Hypothalamus (tissue), 51 donors: ENCODE results near the gene HYAL1.
"Not testable (repeated sequence)": the region's sequence is repeated elsewhere in the genome, so short reads cannot be mapped to it uniquely, and the experiment has no call there.

Experiments used
- DNase-seq, 51 donors: peaks; one replicate each; lab custom pipeline; 2025; lab: John Stamatoyannopoulos, UW

The HYAL1 gene

GRCh38 chr3:50275996-50276761 lies 27.2 kb downstream of the HYAL1 start:
- DNase-seq = no peak

- DNase-seq = no peak
These were observed 28.0 kb downstream of the HYAL1 start for GRCh38 chr3:50275141-50275995.

DNA sequence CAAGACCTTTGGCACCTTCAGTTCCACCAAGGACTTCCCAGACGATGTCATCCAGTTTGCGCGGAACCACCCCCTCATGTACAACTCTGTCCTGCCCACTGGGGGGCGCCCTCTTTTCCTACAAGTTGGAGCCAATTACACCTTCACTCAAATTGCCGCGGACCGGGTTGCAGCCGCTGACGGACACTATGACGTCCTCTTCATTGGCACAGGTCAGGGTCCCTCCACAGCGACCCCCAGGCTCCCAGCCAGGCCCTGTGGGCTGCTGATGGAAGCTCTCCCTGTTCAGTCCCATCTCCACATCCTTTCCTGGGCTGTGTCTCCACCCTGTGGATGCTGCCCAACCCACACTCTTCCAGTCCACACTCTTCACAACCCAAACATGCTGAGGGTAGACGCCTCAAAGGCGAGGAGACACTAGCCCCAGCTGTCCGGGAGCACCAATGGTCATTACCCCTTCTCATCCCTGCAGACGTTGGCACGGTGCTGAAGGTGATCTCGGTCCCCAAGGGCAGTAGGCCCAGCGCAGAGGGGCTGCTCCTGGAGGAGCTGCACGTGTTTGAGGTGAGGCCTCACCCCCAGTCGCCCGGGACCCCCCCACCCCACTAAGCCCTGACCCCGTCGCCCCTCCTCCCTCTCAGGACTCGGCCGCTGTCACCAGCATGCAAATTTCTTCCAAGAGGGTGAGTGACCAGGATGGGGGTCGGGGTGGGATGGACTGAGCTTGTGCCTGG lies 28.8 kb downstream of the HYAL1 start:
- DNase-seq = peak in 23 of 51 donors; percentile 16 to 61 (median 39)

GRCh38 chr3:50273689-50274065 lies 29.7 kb downstream of the HYAL1 start:
- DNase-seq = no peak

- DNase-seq = peak; percentile 44 to 94 (median 80)
These were observed 30.3 kb downstream of the HYAL1 start for GRCh38 chr3:50272911-50273688.

- not testable (repeated sequence) for DNase-seq
These were observed 30.9 kb downstream of the HYAL1 start for GRCh38 chr3:50272538-50272910.

GRCh38 chr3:50271314-50271936 lies 31.9 kb downstream of the HYAL1 start:
- DNase-seq = no peak

GRCh38 chr3:50270422-50271224 lies 32.8 kb downstream of the HYAL1 start:
- DNase-seq = peak in 9 of 51 donors; percentile 9 to 34 (median 28)

- peak in 2 of 51 donors; percentile 26 to 33 for DNase-seq
These were observed 33.4 kb downstream of the HYAL1 start for GRCh38 chr3:50269977-50270413.

DNA sequence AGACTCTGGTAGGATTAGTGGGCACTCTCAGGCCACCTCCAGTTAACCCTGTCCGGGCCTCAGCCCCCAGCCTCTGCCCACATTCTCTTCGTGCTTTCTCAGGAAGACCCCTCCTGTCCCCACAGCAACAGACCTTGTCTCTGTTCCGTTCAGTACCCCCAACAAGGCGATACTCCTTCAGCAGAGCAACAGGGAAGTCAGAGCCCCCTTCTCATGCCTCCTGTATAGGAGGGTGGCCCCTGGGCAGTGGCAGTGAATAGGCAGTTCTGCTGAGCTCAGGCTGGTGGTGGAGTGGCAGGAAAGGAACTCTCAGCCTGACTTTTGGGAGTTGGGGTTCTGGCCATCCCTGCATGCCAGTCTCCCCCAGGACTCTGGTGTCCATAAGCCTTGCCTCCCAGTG lies 33.9 kb downstream of the HYAL1 start:
- no peak for DNase-seq

- peak in 30 of 51 donors; percentile 24 to 78 (median 48) for DNase-seq
These were observed 34.5 kb downstream of the HYAL1 start, which contains the start of gene SEMA3B for GRCh38 chr3:50268703-50269451. TSS of gene SEMA3B (plus strand) at chr3:50269147. CDS start at chr3:50269241, 94 bp downstream.

DNA sequence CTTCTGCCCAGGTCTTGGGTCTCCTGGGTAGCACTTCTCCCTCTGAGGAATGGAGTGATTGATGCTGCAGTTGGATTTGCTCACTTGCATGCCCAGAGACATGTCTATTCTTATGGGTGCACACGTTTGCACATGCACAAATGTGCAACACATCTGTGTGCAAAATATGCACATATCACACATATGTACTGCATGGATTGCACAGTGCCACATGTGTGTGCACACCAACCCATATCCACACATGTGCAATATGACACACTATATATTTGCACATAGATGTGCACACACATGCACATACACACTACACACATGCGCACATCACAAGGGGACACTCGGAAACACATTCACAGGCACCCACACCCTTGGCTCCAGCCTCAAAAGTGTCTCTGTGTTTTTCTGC lies 35.1 kb downstream of the HYAL1 start:
- DNase-seq = peak in 1 of 51 donors; percentile 38

GRCh38 chr3:50267280-50267913 lies 36.0 kb downstream of the HYAL1 start:
- DNase-seq = peak in 47 of 51 donors; percentile 19 to 84 (median 60)

DNA sequence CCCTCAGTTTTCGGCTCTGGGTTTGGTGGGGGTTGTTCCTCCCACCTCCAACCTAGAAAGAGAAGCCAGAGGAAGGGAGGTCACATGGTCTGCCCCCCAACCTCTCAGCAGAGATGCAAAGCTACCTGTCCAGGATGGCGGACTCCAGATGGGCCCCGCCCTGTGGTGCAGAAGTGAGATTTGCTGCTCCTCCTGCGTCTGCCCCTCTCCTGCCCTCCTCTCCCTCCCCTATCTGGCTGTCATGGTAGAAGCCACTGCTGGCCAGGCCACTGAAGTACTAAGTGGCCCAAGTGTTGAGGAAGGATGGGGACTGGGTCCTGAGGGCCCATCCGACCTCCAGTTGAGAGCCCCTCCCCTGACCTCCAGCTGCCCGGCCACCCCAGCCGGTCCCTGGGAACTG lies 36.5 kb downstream of the HYAL1 start:
- no peak for DNase-seq

DNA sequence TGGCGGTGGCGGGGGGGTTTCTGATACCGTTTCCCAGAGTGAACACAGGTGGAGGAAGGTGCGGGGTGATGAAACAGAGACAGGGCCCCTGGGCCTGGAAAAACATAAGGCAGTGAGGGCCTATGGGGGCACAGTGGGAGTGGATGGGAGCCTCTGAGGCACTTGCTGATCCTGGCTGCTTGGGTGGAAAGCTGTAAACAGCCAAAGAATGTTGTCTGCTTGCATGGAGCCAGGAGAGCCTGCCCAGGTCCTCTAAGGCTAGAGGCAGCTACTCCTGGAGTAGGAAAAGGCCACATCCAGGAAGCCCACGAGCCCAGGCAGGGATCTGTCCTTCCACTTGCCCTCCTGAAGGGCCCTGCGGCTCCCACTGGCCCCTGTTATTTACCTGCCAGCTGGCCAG lies 37.4 kb downstream of the HYAL1 start:
- DNase-seq = no peak

GRCh38 chr3:50265571-50265970 lies 37.8 kb downstream of the HYAL1 start:
- DNase-seq = peak in 1 of 51 donors; percentile 37

- DNase-seq = peak in 1 of 51 donors; percentile 37
These were observed 38.3 kb downstream of the HYAL1 start for GRCh38 chr3:50264964-50265485.
